Stimulated activated CD8-positive, alpha-beta memory T cell treated with anti-CD3 and anti-CD28 coated beads, Interleukin-7, amount 100 ng/mL, for 1 hour (primary cell): Measurements from ENCODE around the gene CEACAM16.
"Not testable (repeated sequence)": the region's sequence is repeated elsewhere in the genome, so short reads cannot be mapped to it uniquely, and the experiment has no call there.

Experiments used
- DNase-seq, 2 donors: peaks; one replicate each; pipeline ENCODE4 v3.0.0-alpha.2; 2020; ENCODE audit warnings: low read depth in 2 of 2

The CEACAM16 gene

GRCh38 chr19:44703336-44704078 lies 4.6 kb downstream of the CEACAM16 start:
- no peak for DNase-seq

GRCh38 chr19:44704982-44705381 lies 6.0 kb downstream of the CEACAM16 start:
- DNase-seq = no peak

GRCh38 chr19:44705502-44706010 lies 6.6 kb downstream of the CEACAM16 start:
- DNase-seq = no peak

- no peak for DNase-seq
Observed at GRCh38 chr19:44706506-44707236, 7.7 kb downstream of the CEACAM16 start.

- DNase-seq = no peak
Observed at GRCh38 chr19:44707794-44708193, 8.8 kb downstream of the CEACAM16 start.

GRCh38 chr19:44708940-44709339 lies 10.0 kb downstream of the CEACAM16 start:
- DNase-seq = no peak

- not testable (repeated sequence) for DNase-seq
Observed at GRCh38 chr19:44709434-44710266, 10.7 kb downstream of the CEACAM16 start.

- DNase-seq = no peak
Observed at GRCh38 chr19:44710483-44710882, 11.5 kb downstream of the CEACAM16 start.

GRCh38 chr19:44712864-44713515 lies 14.0 kb downstream of the CEACAM16 start:
- DNase-seq = no peak

GRCh38 chr19:44714597-44715169 lies 15.7 kb downstream of the CEACAM16 start:
- DNase-seq = no peak

GRCh38 chr19:44717603-44718002 lies 18.7 kb downstream of the CEACAM16 start:
- no peak for DNase-seq

- DNase-seq = no peak
Observed at GRCh38 chr19:44718441-44719261, 19.7 kb downstream of the CEACAM16 start.

GRCh38 chr19:44719262-44719701 lies 20.3 kb downstream of the CEACAM16 start:
- DNase-seq = no peak

- DNase-seq = not testable (repeated sequence)
Observed at GRCh38 chr19:44720396-44720795, 21.4 kb downstream of the CEACAM16 start.

- no peak for DNase-seq
Observed at GRCh38 chr19:44720945-44721344, 22.0 kb downstream of the CEACAM16 start.

GRCh38 chr19:44721369-44721768 lies 22.4 kb downstream of the CEACAM16 start:
- not testable (repeated sequence) for DNase-seq

GRCh38 chr19:44722131-44723121 lies 23.5 kb downstream of the CEACAM16 start:
- DNase-seq = no peak

GRCh38 chr19:44723299-44723951 lies 24.5 kb downstream of the CEACAM16 start:
- DNase-seq = no peak
